ENCODE data around the gene ADH1C. TPM values are rescaled to one million over a fixed set of nuclear protein-coding genes. Genes with fewer than 3 reads are reported as not detected.
"Not testable (repeated sequence)": the region's sequence is repeated elsewhere in the genome, so short reads cannot be mapped to it uniquely, and the experiment has no call there.

ADH1C gene
- polyA plus RNA-seq (ENCODE audit: insufficient read length in 3 of 3): 100 to 1,000 TPM; 121 to 139 (median 124) TPM
- long read RNA-seq, donor 1, transcript ADH1C-204 (9 exons, 1,740 nt): major isoform, 31 of 49 reads
- long read RNA-seq, donor 1, partial matches to known transcripts: 18 of 49 reads
- long read RNA-seq, donor 1, other reads (novel, unspliced or antisense): 0 of 49 reads
- long read RNA-seq, donor 2, transcript ADH1C-204 (9 exons, 1,740 nt): major isoform, 24 of 62 reads
- long read RNA-seq, donor 2, partial matches to known transcripts: 28 of 62 reads
- long read RNA-seq, donor 2, other reads (novel, unspliced or antisense): 10 of 62 reads
- long read RNA-seq, donor 3, transcript ADH1C-204 (9 exons, 1,740 nt): major isoform, 30 of 77 reads
- long read RNA-seq, donor 3, partial matches to known transcripts: 46 of 77 reads
- long read RNA-seq, donor 3, other reads (novel, unspliced or antisense): 0 of 77 reads
- long read RNA-seq, donor 4, transcript ADH1C-204 (9 exons, 1,740 nt): major isoform, 50 of 109 reads
- long read RNA-seq, donor 4, partial matches to known transcripts: 59 of 109 reads
- long read RNA-seq, donor 4, other reads (novel, unspliced or antisense): 0 of 109 reads
- long read RNA-seq, donor 5, transcript ADH1C-204 (9 exons, 1,740 nt): major isoform, 8 of 8 reads
- long read RNA-seq, donor 5, partial matches to known transcripts: 0 of 8 reads
- long read RNA-seq, donor 5, other reads (novel, unspliced or antisense): 0 of 8 reads
- long read RNA-seq, donor 6, transcript ADH1C-204 (9 exons, 1,740 nt): major isoform, 36 of 62 reads
- long read RNA-seq, donor 6, partial matches to known transcripts: 15 of 62 reads
- long read RNA-seq, donor 6, other reads (novel, unspliced or antisense): 10 of 62 reads
- long read RNA-seq, donor 7, transcript ADH1C-204 (9 exons, 1,740 nt): major isoform, 39 of 115 reads
- long read RNA-seq, donor 7, partial matches to known transcripts: 76 of 115 reads
- long read RNA-seq, donor 7, other reads (novel, unspliced or antisense): 0 of 115 reads
- long read RNA-seq, donor 8, partial matches to known transcripts: 0 of 2 reads
- long read RNA-seq, donor 8, other reads (novel, unspliced or antisense): 0 of 2 reads
- long read RNA-seq, donor 9, transcript ADH1C-204 (9 exons, 1,740 nt): major isoform, 26 of 66 reads
- long read RNA-seq, donor 9, partial matches to known transcripts: 40 of 66 reads
- long read RNA-seq, donor 9, other reads (novel, unspliced or antisense): 0 of 66 reads
- long read RNA-seq, donor 10, transcript ADH1C-204 (9 exons, 1,740 nt): major isoform, 19 of 59 reads
- long read RNA-seq, donor 10, partial matches to known transcripts: 40 of 59 reads
- long read RNA-seq, donor 10, other reads (novel, unspliced or antisense): 0 of 59 reads
- long read RNA-seq, donor 11, transcript ADH1C-204 (9 exons, 1,740 nt): major isoform, 6 of 11 reads
- long read RNA-seq, donor 11, partial matches to known transcripts: 5 of 11 reads
- long read RNA-seq, donor 11, other reads (novel, unspliced or antisense): 0 of 11 reads
- long read RNA-seq, donor 12, transcript ADH1C-204 (9 exons, 1,740 nt): major isoform, 64 of 99 reads
- long read RNA-seq, donor 12, partial matches to known transcripts: 35 of 99 reads
- long read RNA-seq, donor 12, other reads (novel, unspliced or antisense): 0 of 99 reads
- long read RNA-seq, donor 13, transcript ADH1C-204 (9 exons, 1,740 nt): major isoform, 7 of 13 reads
- long read RNA-seq, donor 13, partial matches to known transcripts: 6 of 13 reads
- long read RNA-seq, donor 13, other reads (novel, unspliced or antisense): 0 of 13 reads
- long read RNA-seq, donor 14, transcript ADH1C-204 (9 exons, 1,740 nt): major isoform, 47 of 140 reads
- long read RNA-seq, donor 14, partial matches to known transcripts: 93 of 140 reads
- long read RNA-seq, donor 14, other reads (novel, unspliced or antisense): 0 of 140 reads
- long read RNA-seq, donor 15, transcript ADH1C-204 (9 exons, 1,740 nt): major isoform, 58 of 119 reads
- long read RNA-seq, donor 15, partial matches to known transcripts: 48 of 119 reads
- long read RNA-seq, donor 15, other reads (novel, unspliced or antisense): 12 of 119 reads
- long read RNA-seq, donor 16, transcript ADH1C-204 (9 exons, 1,740 nt): major isoform, 29 of 77 reads
- long read RNA-seq, donor 16, partial matches to known transcripts: 48 of 77 reads
- long read RNA-seq, donor 16, other reads (novel, unspliced or antisense): 0 of 77 reads

DNA sequence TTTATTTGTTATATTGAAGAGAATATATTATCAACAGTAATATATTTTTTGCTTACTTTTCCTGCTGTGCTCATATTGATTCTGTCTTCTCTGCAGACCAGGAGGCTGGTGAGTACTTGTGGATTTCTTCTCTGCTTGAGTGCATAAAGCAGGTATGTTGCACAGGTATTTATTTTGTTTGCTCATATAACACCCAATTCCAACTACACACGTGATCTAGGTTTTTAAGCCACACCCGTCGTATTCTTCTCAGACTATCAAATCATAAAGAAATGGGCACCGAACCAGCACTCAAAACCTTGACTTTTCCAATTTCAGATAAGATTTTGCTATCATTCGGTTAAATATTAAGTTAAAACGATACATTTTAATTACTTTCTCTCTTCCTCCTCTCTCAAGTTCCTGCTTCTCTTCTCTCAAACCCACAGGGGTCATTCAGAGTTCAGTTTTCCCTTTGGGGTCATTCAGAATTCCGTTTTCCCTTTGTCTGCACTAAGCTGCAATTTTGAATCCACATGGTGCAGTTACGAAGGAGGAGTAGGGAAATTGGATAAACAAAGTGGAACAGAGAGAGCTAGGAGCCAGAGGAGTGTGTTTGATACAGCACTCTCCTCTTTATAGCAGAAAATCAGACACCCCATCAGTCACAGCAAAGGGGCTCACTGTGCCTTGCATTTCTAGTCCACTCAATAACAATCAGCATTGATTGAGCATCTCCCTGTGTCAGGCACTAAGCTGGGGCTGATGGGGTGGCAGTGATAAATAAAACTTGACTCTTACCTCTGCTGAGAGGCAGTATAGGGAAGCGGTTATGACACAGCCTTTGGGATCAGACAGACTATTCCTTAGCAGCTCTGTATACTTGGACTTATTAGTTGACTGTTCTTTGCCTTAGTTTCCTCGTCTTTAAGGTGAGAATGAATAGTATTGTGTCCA is at the start of gene ADH1C:
Gene ADH1C (minus strand): TSS at position 145 of the 936 bp plus-strand sequence. CDS start 71 bp downstream, at position 74.
- DNase-seq: no peak

DNA sequence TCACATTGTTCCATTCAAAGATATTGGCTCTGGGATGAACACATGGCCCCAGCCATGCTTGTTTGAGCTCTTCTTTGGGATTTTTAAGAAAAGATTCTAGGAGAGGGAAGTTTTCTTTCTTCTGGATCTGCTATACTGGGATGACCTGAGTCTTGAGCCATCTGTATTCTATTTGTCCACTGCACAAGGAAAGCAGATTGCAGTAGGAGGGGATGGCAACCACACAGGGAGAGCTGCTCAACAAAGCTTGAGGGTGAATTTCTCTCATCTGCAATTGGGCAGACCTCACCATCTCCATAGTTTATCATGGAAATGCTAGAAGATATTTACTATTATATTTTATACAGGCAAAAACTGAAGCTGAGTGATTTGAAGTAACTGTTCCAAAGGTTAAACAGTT is 48.3 kb upstream of the ADH1C start:
- DNase-seq: no peak

DNA sequence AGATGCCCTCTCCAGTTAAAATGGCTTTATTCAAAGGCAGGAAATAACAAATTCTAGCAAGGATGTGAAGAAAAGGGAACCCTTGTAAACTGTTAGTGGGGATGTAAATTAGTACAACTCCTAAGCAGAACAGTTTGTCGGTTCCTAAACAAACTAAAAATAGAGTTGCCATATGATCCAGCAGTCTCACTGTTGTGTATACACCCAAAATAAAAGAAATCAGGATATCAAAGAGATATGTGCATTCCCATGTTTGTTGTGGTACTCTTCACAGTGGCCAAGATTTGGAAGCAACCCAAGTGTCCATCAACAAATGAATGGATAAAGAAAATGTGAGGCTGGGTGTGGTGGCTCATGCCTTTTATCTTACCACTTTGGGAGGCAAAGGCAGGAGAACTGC is 46.5 kb upstream of the ADH1C start:
- DNase-seq: no peak

DNA sequence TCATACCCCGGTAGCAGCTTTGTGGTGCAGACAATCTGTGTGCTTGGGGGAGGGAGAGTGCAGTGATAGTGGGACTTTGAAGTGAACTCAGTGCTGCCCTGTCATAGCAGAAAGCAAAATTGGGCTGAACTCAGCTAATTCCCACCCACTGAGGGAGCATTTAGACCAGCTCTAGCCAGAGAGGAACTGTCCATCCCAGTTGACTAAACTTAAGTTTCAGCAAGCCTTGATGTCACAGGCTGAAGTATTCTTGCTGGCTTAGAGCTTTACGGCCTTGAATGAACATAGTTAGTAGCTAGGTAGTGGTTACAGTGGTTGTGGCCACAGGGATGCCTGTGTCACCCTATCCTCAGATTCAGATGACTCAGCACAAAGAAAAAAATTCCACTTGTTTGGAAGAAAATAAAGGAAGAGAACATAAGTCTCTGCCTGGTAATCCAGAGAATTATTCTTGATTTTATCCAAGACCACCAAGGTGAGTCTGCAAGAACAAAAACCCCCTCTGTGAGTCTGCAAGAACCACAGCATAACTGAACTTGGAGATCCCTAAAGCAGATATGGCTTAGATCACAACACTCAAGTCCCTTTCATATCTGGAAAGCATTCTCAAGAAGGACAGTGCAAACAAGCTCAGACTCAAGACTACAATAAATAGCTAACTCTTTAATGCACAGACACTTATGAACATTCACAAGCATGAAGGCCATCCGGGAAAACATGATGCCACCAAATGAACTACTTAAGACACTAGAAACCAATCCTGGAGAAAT is 43.2 kb upstream of the ADH1C start:
- no peak for DNase-seq

DNA sequence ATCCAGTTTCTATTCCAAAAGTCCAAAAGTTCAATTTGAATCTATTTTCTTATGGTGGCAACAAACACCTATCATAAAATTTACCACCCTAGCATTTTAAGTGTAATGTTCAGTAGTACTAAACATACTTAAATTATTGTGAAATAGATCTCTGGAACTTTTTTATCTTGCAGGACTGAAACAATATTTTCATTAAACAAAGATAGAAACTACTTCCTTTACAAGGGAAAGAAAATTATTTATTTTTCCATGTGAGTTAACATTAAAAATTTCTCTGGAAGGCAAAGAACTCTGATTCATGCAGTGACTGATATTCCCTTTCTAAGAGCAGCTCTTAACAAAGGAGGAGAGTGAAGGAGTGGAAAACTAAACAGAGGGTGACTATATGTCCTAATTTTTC is 42.4 kb upstream of the ADH1C start:
- no peak for DNase-seq

DNA sequence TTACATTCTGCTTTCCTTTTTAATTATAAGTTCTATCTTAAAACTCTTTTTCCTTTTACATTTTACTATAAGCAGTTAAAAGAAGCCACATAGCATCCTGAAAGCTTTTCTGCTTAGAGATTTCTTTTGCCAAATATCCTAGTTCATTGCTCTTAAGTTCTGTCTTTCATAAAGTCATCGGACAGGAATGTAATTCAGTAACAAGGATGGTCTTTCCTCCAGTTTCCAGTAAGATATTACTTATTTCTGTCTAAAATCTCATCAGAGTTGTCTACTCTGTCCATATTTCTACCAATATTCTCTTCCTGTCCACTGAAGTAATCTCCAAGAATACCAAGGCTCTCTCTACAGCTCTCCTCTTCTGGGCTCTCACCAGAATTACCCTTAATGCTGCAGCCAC is 37.5 kb upstream of the ADH1C start:
- no peak for DNase-seq

DNA sequence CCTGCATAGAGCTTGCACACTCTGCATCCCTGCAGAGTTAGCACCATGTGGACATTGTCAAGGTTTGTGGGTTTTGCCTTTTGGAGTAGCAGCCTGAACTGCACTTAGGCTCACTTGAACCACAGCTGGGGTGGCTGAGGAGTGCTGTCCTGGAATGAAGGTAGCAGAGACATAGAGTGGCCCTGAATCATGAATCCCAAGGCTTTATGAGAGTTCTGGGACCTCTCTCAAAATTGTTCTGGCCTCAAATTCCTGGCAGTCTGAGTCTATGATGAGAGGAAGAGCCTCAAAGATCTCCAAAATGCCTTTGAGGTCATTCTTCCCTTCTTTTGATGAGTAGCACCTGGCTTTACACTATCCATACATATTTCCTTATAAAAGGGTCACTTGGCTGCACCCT is 37.1 kb upstream of the ADH1C start:
- DNase-seq: no peak

DNA sequence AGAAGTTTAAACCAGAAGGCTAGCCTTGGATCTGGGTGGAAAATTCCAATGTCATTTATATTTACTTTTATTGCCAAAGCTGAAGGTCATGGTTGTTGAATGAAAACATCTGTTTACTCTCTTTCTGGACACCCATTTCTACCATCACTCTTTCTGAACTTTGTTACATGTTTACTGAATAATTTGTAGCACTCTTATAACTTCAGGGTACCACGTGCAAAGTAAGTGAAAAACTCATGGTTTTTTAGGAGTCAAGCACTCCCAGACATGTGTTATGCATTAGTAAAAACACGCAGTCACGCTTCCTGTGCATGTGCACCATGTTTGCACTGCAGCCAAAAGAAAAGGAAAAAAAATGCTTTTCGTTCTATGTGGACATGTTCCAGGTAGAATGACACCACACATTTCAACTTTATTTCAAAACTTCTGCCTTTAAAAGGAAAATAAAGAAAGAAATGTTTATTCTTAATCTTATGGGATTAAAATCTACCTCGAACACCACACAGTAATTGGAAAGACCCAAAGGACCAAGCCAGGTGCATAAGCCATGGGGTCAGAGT is 31.4 kb upstream of the ADH1C start:
- peak; percentile 80 for DNase-seq

DNA sequence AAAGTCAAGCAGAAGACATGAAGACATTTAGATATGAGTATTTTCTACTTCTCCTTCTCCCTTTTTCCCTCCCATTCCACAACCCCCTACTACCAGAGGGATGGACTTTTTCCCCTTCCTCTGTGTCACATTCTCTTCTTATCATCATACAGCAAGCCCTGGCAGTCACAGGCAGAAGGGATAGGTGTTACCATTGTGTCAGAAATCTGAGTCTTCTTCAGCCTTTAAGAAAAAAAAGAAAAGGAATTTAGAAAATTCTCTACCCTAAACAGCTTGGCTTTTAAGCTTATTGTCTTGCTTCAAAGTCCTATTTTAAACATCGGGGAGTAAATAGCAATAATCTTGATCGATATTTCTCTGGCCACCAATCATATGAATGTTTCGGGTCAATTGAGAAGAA is 30.9 kb upstream of the ADH1C start:
- DNase-seq: no peak

DNA sequence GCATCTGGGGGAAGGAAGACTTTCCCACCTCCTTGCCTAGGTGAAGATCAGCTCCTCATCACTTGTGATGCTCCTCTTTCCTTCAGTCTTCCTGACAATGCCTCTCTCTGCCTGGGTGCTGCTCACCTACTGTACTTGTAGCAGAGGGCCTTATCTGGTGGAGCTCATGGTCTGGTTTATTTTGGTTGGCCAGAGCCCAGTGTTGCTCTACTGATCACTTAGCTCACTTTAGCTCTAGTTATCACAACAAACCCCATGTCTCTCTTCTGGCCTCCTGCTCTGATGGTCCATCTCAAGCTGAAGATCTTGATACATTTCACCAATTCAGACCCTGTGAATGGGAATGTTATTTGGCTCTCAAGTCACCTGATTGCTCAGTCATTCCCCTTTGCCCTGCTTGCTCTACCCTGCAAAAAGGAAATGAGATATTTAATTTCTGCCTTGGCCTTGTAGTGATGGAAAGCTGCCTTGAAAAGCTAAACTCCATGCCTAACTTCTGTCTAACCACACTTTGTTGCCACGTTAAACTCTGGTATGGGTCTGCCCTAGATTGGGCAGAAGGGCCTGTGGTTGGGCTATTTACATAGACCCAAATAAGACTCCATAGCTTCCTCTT is 30.3 kb upstream of the ADH1C start:
- no peak for DNase-seq

DNA sequence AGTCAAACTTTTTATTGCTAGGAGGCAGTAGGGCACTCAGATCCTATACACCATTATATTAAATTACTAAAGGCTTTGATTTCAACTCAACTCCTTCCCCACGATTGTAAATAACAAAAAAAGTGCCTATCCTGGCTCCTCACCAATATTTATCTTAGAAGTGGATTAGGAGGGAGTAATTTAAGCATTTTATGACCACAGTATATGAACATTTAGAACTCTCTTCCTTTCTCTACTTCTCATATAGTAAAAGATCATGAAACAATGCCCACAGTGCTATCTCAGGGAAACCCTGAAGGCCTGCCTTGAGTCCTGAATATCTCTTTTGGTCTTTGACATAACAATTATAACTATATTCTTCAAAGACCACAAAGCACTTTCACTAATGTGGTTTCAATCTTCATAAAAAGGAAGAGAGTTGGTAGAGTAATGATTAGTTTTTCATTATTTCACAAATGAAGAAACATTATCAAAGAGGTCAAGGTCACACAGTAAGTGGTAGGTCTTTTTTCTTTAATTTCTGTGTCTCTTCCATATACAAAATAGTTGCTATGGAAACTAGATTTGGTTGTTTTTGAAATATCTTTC is 29.1 kb upstream of the ADH1C start:
- DNase-seq: no peak

DNA sequence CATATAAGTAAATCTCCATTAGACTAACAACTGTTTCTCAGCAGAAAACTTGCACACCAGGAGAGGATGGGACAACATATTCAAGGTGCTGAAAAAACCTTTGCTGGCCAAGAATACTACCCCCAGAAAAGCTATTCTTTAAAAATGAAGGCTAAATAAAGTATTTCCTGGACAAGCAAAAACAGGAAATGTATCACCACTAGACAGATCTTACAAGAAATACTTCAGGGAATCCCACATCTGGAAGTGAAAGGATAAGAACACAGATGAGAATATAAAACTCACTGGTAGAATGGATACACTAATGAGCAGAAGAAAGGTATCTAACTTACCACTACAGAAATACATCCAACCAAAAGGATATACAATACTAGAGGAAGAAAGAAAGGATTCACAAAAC is 27.0 kb upstream of the ADH1C start:
- DNase-seq: no peak

DNA sequence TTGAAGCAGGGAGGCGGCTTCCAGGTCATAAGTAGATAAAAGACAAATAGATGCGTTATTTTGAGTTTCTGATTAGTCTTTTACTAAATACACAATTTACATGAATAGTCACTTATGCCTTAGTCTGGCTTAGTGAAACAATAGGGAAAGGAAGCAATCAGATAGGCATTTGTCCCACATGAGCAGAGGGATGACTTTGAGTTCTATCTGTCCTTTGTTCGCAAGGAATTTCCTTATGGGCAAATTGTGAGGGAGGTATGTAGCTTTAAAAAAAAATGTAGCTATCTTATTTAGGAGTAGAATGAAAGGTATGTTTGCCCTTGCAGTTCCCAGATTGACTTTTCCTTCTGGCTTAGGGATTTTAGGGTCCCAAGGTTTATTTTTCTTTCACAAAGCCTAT is 26.3 kb upstream of the ADH1C start:
- no peak for DNase-seq

DNA sequence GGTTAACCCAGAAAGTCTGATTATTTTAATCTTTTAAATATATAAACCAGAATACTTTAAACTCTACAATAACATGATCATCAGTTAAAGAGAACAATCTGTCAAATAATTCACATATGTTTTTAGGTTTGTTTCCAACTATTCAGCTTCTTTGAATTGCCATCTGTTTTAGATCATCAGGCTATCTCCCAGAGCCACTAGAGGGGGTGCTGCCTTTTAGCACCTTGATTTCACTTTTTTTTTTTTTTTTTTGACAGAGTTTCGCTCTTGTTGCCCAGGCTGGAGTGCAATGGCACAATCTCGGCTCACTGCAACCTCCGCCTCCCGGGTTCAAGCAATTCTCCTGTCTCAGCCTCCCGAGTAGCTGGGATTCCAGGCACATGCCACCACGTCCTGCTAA is 24.8 kb upstream of the ADH1C start:
- not testable (repeated sequence) for DNase-seq

DNA sequence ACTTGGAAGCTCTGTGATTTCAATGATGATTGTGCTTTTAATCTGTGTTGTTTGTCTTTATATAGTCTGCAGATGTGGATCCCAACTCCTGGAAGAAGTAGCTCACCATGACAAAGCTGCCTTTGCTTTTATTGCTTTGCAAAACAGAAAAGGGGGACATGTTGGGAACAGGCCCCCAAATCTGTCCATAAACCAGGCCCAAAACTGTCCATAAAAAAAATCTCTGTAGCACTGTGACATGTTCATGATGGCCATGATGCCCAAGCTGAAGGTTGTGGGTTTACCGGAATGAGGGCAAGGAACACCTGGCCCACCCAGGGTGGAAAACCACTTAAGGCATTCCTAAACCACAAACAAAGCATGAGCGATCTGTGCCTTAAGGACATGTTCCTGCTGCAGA is 19.9 kb upstream of the ADH1C start:
- not testable (repeated sequence) for DNase-seq

DNA sequence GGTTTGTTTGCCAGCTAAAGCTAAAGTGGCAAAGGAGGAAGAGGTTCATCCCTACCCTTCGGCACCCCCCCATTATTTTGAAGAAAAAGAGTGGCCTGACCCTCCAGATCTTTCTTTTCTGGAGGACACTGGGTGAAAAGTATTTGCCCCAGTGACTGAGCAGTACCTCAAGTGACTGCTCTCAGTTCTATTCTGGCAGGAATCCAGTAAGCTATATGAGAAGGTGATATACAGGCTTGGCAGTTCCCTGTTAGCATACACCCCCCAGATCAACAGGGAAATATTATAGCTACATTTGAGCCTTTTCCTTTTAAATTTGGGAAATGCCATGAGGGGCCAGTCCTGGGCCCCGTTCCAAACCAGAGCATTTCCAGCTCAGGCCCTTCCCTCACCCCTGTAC is 15.3 kb upstream of the ADH1C start:
- not testable (repeated sequence) for DNase-seq

DNA sequence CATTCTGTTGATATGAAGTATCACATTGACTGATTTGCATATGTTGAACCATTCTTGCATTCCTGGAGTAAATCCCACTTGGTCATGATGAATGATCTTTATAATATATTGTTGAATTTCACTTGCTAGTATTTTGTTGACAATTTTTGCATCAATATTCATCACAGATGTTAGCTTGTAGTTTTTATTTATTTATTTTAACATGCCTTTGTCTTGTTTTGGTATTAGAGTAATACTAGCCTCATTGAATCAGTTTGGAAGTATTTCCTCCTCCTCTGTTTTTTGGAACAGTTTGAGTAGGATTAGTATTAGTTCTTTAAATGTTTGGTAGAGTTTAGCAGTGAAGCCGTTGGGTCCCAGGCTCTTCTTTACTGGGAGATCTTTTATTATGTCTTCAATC is 13.9 kb upstream of the ADH1C start:
- DNase-seq: no peak
